ENCODE data around the gene TENT4B. TPM values are rescaled to one million over a fixed set of nuclear protein-coding genes. Genes with fewer than 3 reads are reported as not detected.
A peak's percentile ranks its signal among the peaks of the same experiment; 100 is the strongest.
"Not testable (repeated sequence)": the region's sequence is repeated elsewhere in the genome, so short reads cannot be mapped to it uniquely, and the experiment has no call there.

Gene TENT4B
- total and polyA plus RNA-seq, 4 donors = 11.1 to 18.3 (median 15.7) TPM

GRCh38 chr16:50224286-50224685 lies 71.2 kb downstream of the TENT4B start:
- peaks cover 31% of the 10 kb centered on the region for H3K36me3 ChIP-seq (ENCODE audit: control insufficient read depth, insufficient read depth, low read length)
- no peaks in the 10 kb centered on the region for H3K4me1 ChIP-seq (ENCODE audit: control insufficient read depth, insufficient read depth, low read length)
- no peaks in the 10 kb centered on the region for H3K27me3 ChIP-seq (ENCODE audit: control insufficient read depth, insufficient read depth, low read length)
- no peaks in the 10 kb centered on the region for H3K9me3 ChIP-seq (ENCODE audit: control insufficient read depth, insufficient read depth, low read length)
- H3K27ac ChIP-seq (ENCODE audit: low read depth, low read length) = no peak overlapping the region
- H3K4me3 ChIP-seq (ENCODE audit: low read depth, low read length) = no peak overlapping the region
- 100% methylated on average over 1 of the region's 3 CpGs for WGBS (ENCODE audit: insufficient coverage)
- DNase-seq (ENCODE audit: low read depth in 4 of 6, low spot score in 6 of 6) = no peak

- no peak overlapping the region for H3K4me3 ChIP-seq (ENCODE audit: low read depth, low read length)
- no peaks in the 10 kb centered on the region for H3K4me1 ChIP-seq (ENCODE audit: control insufficient read depth, insufficient read depth, low read length)
- no peaks in the 10 kb centered on the region for H3K9me3 ChIP-seq (ENCODE audit: control insufficient read depth, insufficient read depth, low read length)
- WGBS (ENCODE audit: insufficient coverage) = no CpG with 5 or more reads among the region's 3 CpGs
- no peaks in the 10 kb centered on the region for H3K27me3 ChIP-seq (ENCODE audit: control insufficient read depth, insufficient read depth, low read length)
- peaks cover 26% of the 10 kb centered on the region for H3K36me3 ChIP-seq (ENCODE audit: control insufficient read depth, insufficient read depth, low read length)
- no peak for DNase-seq (ENCODE audit: low read depth in 4 of 6, low spot score in 6 of 6)
- H3K27ac ChIP-seq (ENCODE audit: low read depth, low read length) = no peak overlapping the region
Measured at GRCh38 chr16:50227120-50227519, 74.0 kb downstream of the TENT4B start.

- Histone ChIP-seq H3K27me3 (ENCODE audit: control insufficient read depth, insufficient read depth, low read length) (no peaks in the 10 kb centered on the region), H3K4me1 (ENCODE audit: control insufficient read depth, insufficient read depth, low read length) (no peaks in the 10 kb centered on the region), H3K9me3 (ENCODE audit: control insufficient read depth, insufficient read depth, low read length) (no peaks in the 10 kb centered on the region), H3K36me3 (ENCODE audit: control insufficient read depth, insufficient read depth, low read length) (peaks cover 26% of the 10 kb centered on the region), H3K4me3 (ENCODE audit: low read depth, low read length) (no peak overlapping the region), H3K27ac (ENCODE audit: low read depth, low read length) (no peak overlapping the region)
- 100% methylated on average over 2 of the region's 8 CpGs for WGBS (ENCODE audit: insufficient coverage)
- no peak for DNase-seq (ENCODE audit: low read depth in 4 of 6, low spot score in 6 of 6)
Measured at GRCh38 chr16:50227665-50228064, 74.6 kb downstream of the TENT4B start.

GRCh38 chr16:50228364-50228868 lies 75.3 kb downstream of the TENT4B start:
- Histone ChIP-seq H3K4me1 (ENCODE audit: control insufficient read depth, insufficient read depth, low read length) (no peaks in the 10 kb centered on the region), H3K36me3 (ENCODE audit: control insufficient read depth, insufficient read depth, low read length) (peaks cover 26% of the 10 kb centered on the region), H3K27ac (ENCODE audit: low read depth, low read length) (no peak overlapping the region), H3K4me3 (ENCODE audit: low read depth, low read length) (no peak overlapping the region), H3K9me3 (ENCODE audit: control insufficient read depth, insufficient read depth, low read length) (no peaks in the 10 kb centered on the region), H3K27me3 (ENCODE audit: control insufficient read depth, insufficient read depth, low read length) (no peaks in the 10 kb centered on the region)
- DNase-seq (ENCODE audit: low read depth in 4 of 6, low spot score in 6 of 6) = no peak
- WGBS (ENCODE audit: insufficient coverage) = 80% methylated on average over 2 of the region's 5 CpGs

- 92% methylated on average over 7 of the region's 10 CpGs for WGBS (ENCODE audit: insufficient coverage)
- no peaks in the 10 kb centered on the region for H3K4me1 ChIP-seq (ENCODE audit: control insufficient read depth, insufficient read depth, low read length)
- H3K9me3 ChIP-seq (ENCODE audit: control insufficient read depth, insufficient read depth, low read length) = no peaks in the 10 kb centered on the region
- H3K27ac ChIP-seq (ENCODE audit: low read depth, low read length) = no peak overlapping the region
- DNase-seq (ENCODE audit: low read depth in 4 of 6, low spot score in 6 of 6) = no peak
- peaks cover 26% of the 10 kb centered on the region for H3K36me3 ChIP-seq (ENCODE audit: control insufficient read depth, insufficient read depth, low read length)
- no peaks in the 10 kb centered on the region for H3K27me3 ChIP-seq (ENCODE audit: control insufficient read depth, insufficient read depth, low read length)
- H3K4me3 ChIP-seq (ENCODE audit: low read depth, low read length) = no peak overlapping the region
Measured at GRCh38 chr16:50229149-50229726, 76.1 kb downstream of the TENT4B start.

GRCh38 chr16:50234771-50235556 lies 81.9 kb downstream of the TENT4B start:
- H3K4me1 ChIP-seq (ENCODE audit: control insufficient read depth, insufficient read depth, low read length) = no peaks in the 10 kb centered on the region
- no peaks in the 10 kb centered on the region for H3K36me3 ChIP-seq (ENCODE audit: control insufficient read depth, insufficient read depth, low read length)
- H3K9me3 ChIP-seq (ENCODE audit: control insufficient read depth, insufficient read depth, low read length) = no peaks in the 10 kb centered on the region
- 100% methylated on average over 1 of the region's 5 CpGs for WGBS (ENCODE audit: insufficient coverage)
- no peak overlapping the region for H3K4me3 ChIP-seq (ENCODE audit: low read depth, low read length)
- H3K27ac ChIP-seq (ENCODE audit: low read depth, low read length) = no peak overlapping the region
- DNase-seq (ENCODE audit: low read depth in 4 of 6, low spot score in 6 of 6) = no peak
- H3K27me3 ChIP-seq (ENCODE audit: control insufficient read depth, insufficient read depth, low read length) = no peaks in the 10 kb centered on the region

GRCh38 chr16:50235581-50235980 lies 82.5 kb downstream of the TENT4B start:
- Histone ChIP-seq H3K36me3 (ENCODE audit: control insufficient read depth, insufficient read depth, low read length) (no peaks in the 10 kb centered on the region), H3K4me1 (ENCODE audit: control insufficient read depth, insufficient read depth, low read length) (no peaks in the 10 kb centered on the region), H3K27ac (ENCODE audit: low read depth, low read length) (no peak overlapping the region), H3K4me3 (ENCODE audit: low read depth, low read length) (no peak overlapping the region), H3K27me3 (ENCODE audit: control insufficient read depth, insufficient read depth, low read length) (no peaks in the 10 kb centered on the region), H3K9me3 (ENCODE audit: control insufficient read depth, insufficient read depth, low read length) (no peaks in the 10 kb centered on the region)
- peak in 1 of 6 donors; percentile 24 for DNase-seq (ENCODE audit: low read depth in 4 of 6, low spot score in 6 of 6)
- 51% methylated on average over 4 of the region's 6 CpGs for WGBS (ENCODE audit: insufficient coverage)

GRCh38 chr16:50238314-50238713 lies 85.2 kb downstream of the TENT4B start:
- 92% methylated on average over 2 of the region's 3 CpGs for WGBS (ENCODE audit: insufficient coverage)
- H3K36me3 ChIP-seq (ENCODE audit: control insufficient read depth, insufficient read depth, low read length) = no peaks in the 10 kb centered on the region

GRCh38 chr16:50238868-50239301 lies 85.8 kb downstream of the TENT4B start:
- H3K9me3 ChIP-seq (ENCODE audit: control insufficient read depth, insufficient read depth, low read length) = no peaks in the 10 kb centered on the region
- H3K27ac ChIP-seq (ENCODE audit: low read depth, low read length) = no peak overlapping the region
- no peak overlapping the region for H3K4me3 ChIP-seq (ENCODE audit: low read depth, low read length)
- no peaks in the 10 kb centered on the region for H3K36me3 ChIP-seq (ENCODE audit: control insufficient read depth, insufficient read depth, low read length)
- no peak for DNase-seq (ENCODE audit: low read depth in 4 of 6, low spot score in 6 of 6)
- H3K27me3 ChIP-seq (ENCODE audit: control insufficient read depth, insufficient read depth, low read length) = peaks cover 2% of the 10 kb centered on the region
- WGBS (ENCODE audit: insufficient coverage) = 73% methylated on average over 4 of the region's 5 CpGs
- no peaks in the 10 kb centered on the region for H3K4me1 ChIP-seq (ENCODE audit: control insufficient read depth, insufficient read depth, low read length)

More at GRCh38 chr16:50238314-50238713, 85.2 kb downstream of the TENT4B start:
- H3K9me3 ChIP-seq (ENCODE audit: control insufficient read depth, insufficient read depth, low read length) = no peaks in the 10 kb centered on the region
- no peak overlapping the region for H3K4me3 ChIP-seq (ENCODE audit: low read depth, low read length)
- no peak overlapping the region for H3K27ac ChIP-seq (ENCODE audit: low read depth, low read length)
- peaks cover 2% of the 10 kb centered on the region for H3K27me3 ChIP-seq (ENCODE audit: control insufficient read depth, insufficient read depth, low read length)
- no peaks in the 10 kb centered on the region for H3K4me1 ChIP-seq (ENCODE audit: control insufficient read depth, insufficient read depth, low read length)
- no peak for DNase-seq (ENCODE audit: low read depth in 4 of 6, low spot score in 6 of 6)

GRCh38 chr16:50243024-50243423 lies 89.9 kb downstream of the TENT4B start:
- not testable (repeated sequence) for H3K27ac ChIP-seq (ENCODE audit: low read depth, low read length); H3K9me3 ChIP-seq (ENCODE audit: control insufficient read depth, insufficient read depth, low read length); DNase-seq (ENCODE audit: low read depth in 4 of 6, low spot score in 6 of 6); H3K4me3 ChIP-seq (ENCODE audit: low read depth, low read length); H3K36me3 ChIP-seq (ENCODE audit: control insufficient read depth, insufficient read depth, low read length)
- H3K4me1 ChIP-seq (ENCODE audit: control insufficient read depth, insufficient read depth, low read length) = peaks cover 23% of the 10 kb centered on the region
- H3K27me3 ChIP-seq (ENCODE audit: control insufficient read depth, insufficient read depth, low read length) = peaks cover 16% of the 10 kb centered on the region
- WGBS (ENCODE audit: insufficient coverage) = 100% methylated on average over 2 of the region's 6 CpGs

Measured in spinal cord (tissue), 10 donors.